DND-41 (cell line): ENCODE results near the gene PRKRA.
"Not testable (repeated sequence)": the region's sequence is repeated elsewhere in the genome, so short reads cannot be mapped to it uniquely, and the experiment has no call there.

Experiments
- ATAC-seq: fragments of 200-7000 bp; cut with Tn5 transposase; 3 replicates; pipeline ENCODE4 v1.9.1; 2021; ENCODE audit warnings: low read depth; ENCODE audit not compliant: insufficient read depth
- DNase-seq: peaks from one replicate; pipeline ENCODE4 v3.0.0-alpha.2; 2020
- H2AFZ ChIP-seq: 2 replicates; pipeline ENCODE4 v1.6.0; 2012; ENCODE audit warnings: low read depth, low read length
- H3K27ac ChIP-seq: 2 replicates; pipeline ENCODE4 v1.5.1; 2012; ENCODE audit warnings: low read length, inconsistent platforms
- H3K27me3 ChIP-seq: fragments of 200-600 bp; sonication (generic); 2 replicates; pipeline ENCODE4 v1.6.0; 2012; ENCODE audit warnings: low read length, mild to moderate bottlenecking, inconsistent platforms; ENCODE audit not compliant: insufficient read depth, poor library complexity
- H3K36me3 ChIP-seq: 2 replicates; pipeline ENCODE4 v1.5.1; 2012; ENCODE audit warnings: low read length, inconsistent platforms; ENCODE audit not compliant: insufficient read depth
- H3K4me1 ChIP-seq: 2 replicates; pipeline ENCODE4 v1.5.1; 2012; ENCODE audit warnings: mild to moderate bottlenecking, low read length; ENCODE audit not compliant: insufficient read depth
- H3K4me2 ChIP-seq: 2 replicates; pipeline ENCODE4 v1.6.0; 2012; ENCODE audit warnings: mild to moderate bottlenecking, moderate library complexity, low read length, inconsistent platforms; ENCODE audit not compliant: insufficient read depth
- H3K4me3 ChIP-seq, 2 experiments: fragments of 200-600 bp in 1 of 2; shearing (Covaris generic) in 1 of 2; 2 replicates each; pipeline ENCODE4 v1.5.1; 2012 to 2016; ENCODE audit warnings: inconsistent platforms in 2 of 2, low read length in 2 of 2, mild to moderate bottlenecking in 2 of 2, low read depth in 1 of 2, moderate library complexity in 1 of 2
- H3K79me2 ChIP-seq: 2 replicates; pipeline ENCODE4 v1.6.0; 2012; ENCODE audit warnings: low read length, inconsistent platforms; ENCODE audit not compliant: insufficient read depth
- H3K9ac ChIP-seq: 2 replicates; pipeline ENCODE4 v1.6.0; 2012; ENCODE audit warnings: low read depth, mild to moderate bottlenecking, inconsistent platforms, low read length, moderate library complexity
- H3K9me3 ChIP-seq: 2 replicates; pipeline ENCODE4 v1.5.1; 2012; ENCODE audit warnings: low read length, moderate library complexity, mild to moderate bottlenecking, inconsistent platforms; ENCODE audit not compliant: insufficient read depth, severe bottlenecking
- H4K20me1 ChIP-seq: 2 replicates; pipeline ENCODE4 v1.6.0; 2012; ENCODE audit warnings: low read length; ENCODE audit not compliant: insufficient read depth
- CTCF ChIP-seq: IDR thresholded peaks from 2 replicates; pipeline ENCODE4 v1.5.1; 2012; ENCODE audit warnings: borderline replicate concordance, low read length, moderate library complexity, mild to moderate bottlenecking; ENCODE audit not compliant: poor library complexity, severe bottlenecking; ENCODE audit errors: extremely low read depth
- EZH2 ChIP-seq: IDR thresholded peaks from 3 replicates; pipeline ENCODE4 v1.6.1; 2012; ENCODE audit warnings: borderline replicate concordance, low read depth, mild to moderate bottlenecking, moderate library complexity, low read length, inconsistent platforms; ENCODE audit not compliant: severe bottlenecking

PRKRA gene

GRCh38 chr2:178426388-178426787, 24.6 kb downstream of the PRKRA start:
- H2AFZ ChIP-seq = no peak overlapping the region
- TF ChIP-seq CTCF (no peak), EZH2 (no peak)
- peaks cover 2% of the 10 kb centered on the region for H3K9me3 ChIP-seq
- H3K4me1 ChIP-seq = no peaks in the 10 kb centered on the region
- peaks cover 3% of the 10 kb centered on the region; the same call in 1 of the 2 replicates for H4K20me1 ChIP-seq
- no peaks in the 10 kb centered on the region for H3K27me3 ChIP-seq
- no peak overlapping the region for H3K27ac ChIP-seq
- DNase-seq = no peak
- H3K79me2 ChIP-seq = peaks cover 48% of the 10 kb centered on the region
- no peak for ATAC-seq
- H3K9ac ChIP-seq = no peak overlapping the region
- H3K4me2 ChIP-seq = no peak overlapping the region
- H3K36me3 ChIP-seq = peaks cover 76% of the 10 kb centered on the region
- no peak overlapping the region for H3K4me3 ChIP-seq

- ATAC-seq (no peak), DNase-seq (no peak)
- Histone ChIP-seq H3K27me3 (no peaks in the 10 kb centered on the region), H3K9me3 (peaks cover 2% of the 10 kb centered on the region), H3K9ac (no peak overlapping the region), H2AFZ (no peak overlapping the region), H3K79me2 (peaks cover 55% of the 10 kb centered on the region), H3K4me1 (no peaks in the 10 kb centered on the region), H3K4me2 (no peak overlapping the region), H3K27ac (no peak overlapping the region), H3K36me3 (peaks cover 73% of the 10 kb centered on the region), H3K4me3 (no peak overlapping the region), H4K20me1 (peaks cover 3% of the 10 kb centered on the region; the same call in 1 of the 2 replicates)
- TF ChIP-seq EZH2 (no peak), CTCF (no peak)
Measured at GRCh38 chr2:178425255-178425827, 25.6 kb downstream of the PRKRA start.

- DNase-seq, H3K27me3 ChIP-seq, H2AFZ ChIP-seq, ATAC-seq, H3K4me1 ChIP-seq, H3K4me3 ChIP-seq, H3K4me2 ChIP-seq, H3K9me3 ChIP-seq, H4K20me1 ChIP-seq, H3K9ac ChIP-seq, H3K27ac ChIP-seq: not testable (repeated sequence)
- H3K79me2 ChIP-seq = peaks cover 63% of the 10 kb centered on the region
- H3K36me3 ChIP-seq = peaks cover 67% of the 10 kb centered on the region
Measured at GRCh38 chr2:178423746-178424145, 27.2 kb downstream of the PRKRA start.

- TF ChIP-seq CTCF (no peak), EZH2 (no peak)
- Histone ChIP-seq H4K20me1 (peaks cover 3% of the 10 kb centered on the region; the same call in 1 of the 2 replicates), H3K36me3 (peaks cover 55% of the 10 kb centered on the region), H3K9ac (no peak overlapping the region), H3K4me2 (no peak overlapping the region), H3K9me3 (peaks cover 2% of the 10 kb centered on the region), H3K4me3 (no peak overlapping the region), H3K4me1 (no peaks in the 10 kb centered on the region), H3K27me3 (no peaks in the 10 kb centered on the region), H2AFZ (no peak overlapping the region), H3K79me2 (peaks cover 71% of the 10 kb centered on the region), H3K27ac (no peak overlapping the region)
- ATAC-seq = no peak
- no peak for DNase-seq
Measured at GRCh38 chr2:178422097-178422496, 28.9 kb downstream of the PRKRA start.
